NCI-H446 (cell line): Measurements from ENCODE around the gene CENPB.
"Not testable (repeated sequence)": the region's sequence is repeated elsewhere in the genome, so short reads cannot be mapped to it uniquely, and the experiment has no call there.

Experiments
- DNase-seq, 2 experiments: peaks; one replicate each; lab custom pipeline; 2025; lab: John Stamatoyannopoulos, UW

The CENPB gene

GRCh38 chr20:3786665-3787323, at the start of gene CENPB:
CENPB (minus strand) TSS chr20:3786740; CDS start chr20:3786483, 257 bp downstream.
- peak; percentile 62 to 93 for DNase-seq

- no peak for DNase-seq
Measured at GRCh38 chr20:3836132-3836531, 49.6 kb upstream of the CENPB start.

- DNase-seq: not testable (repeated sequence)
Measured at GRCh38 chr20:3829891-3830290, 43.4 kb upstream of the CENPB start.

- no peak for DNase-seq
Measured at GRCh38 chr20:3828798-3829197, 42.3 kb upstream of the CENPB start.

GRCh38 chr20:3826420-3826819, 39.9 kb upstream of the CENPB start:
- DNase-seq: no peak

GRCh38 chr20:3825526-3825925, 39.0 kb upstream of the CENPB start:
- DNase-seq: no peak

GRCh38 chr20:3823881-3824280, 37.3 kb upstream of the CENPB start:
- DNase-seq: no peak

- DNase-seq: no peak
Measured at GRCh38 chr20:3821996-3822395, 35.5 kb upstream of the CENPB start.

GRCh38 chr20:3820901-3821727, 34.6 kb upstream of the CENPB start:
- DNase-seq: no peak

GRCh38 chr20:3820048-3820900, 33.7 kb upstream of the CENPB start, which contains the start of gene AP5S1:
AP5S1 (plus strand) TSS chr20:3820547; CDS start chr20:3822118, 1,571 bp downstream.
- peak; percentile 93 to 96 for DNase-seq

- DNase-seq: no peak
Measured at GRCh38 chr20:3819411-3820047, 33.0 kb upstream of the CENPB start.

- peak; percentile 23 to 65 for DNase-seq
Measured at GRCh38 chr20:3818155-3819151, 31.9 kb upstream of the CENPB start.

- no peak for DNase-seq
Measured at GRCh38 chr20:3815703-3816315, 29.3 kb upstream of the CENPB start.

- DNase-seq: no peak
Measured at GRCh38 chr20:3814928-3815495, 28.5 kb upstream of the CENPB start.

- no peak for DNase-seq
Measured at GRCh38 chr20:3813848-3814581, 27.5 kb upstream of the CENPB start.

- DNase-seq: no peak
Measured at GRCh38 chr20:3812975-3813847, 26.7 kb upstream of the CENPB start.

GRCh38 chr20:3812259-3812681, 25.7 kb upstream of the CENPB start:
- DNase-seq: no peak
